Left renal cortex interstitium (tissue), 4 donors: ENCODE results near the gene AMER1. TPM values are rescaled to one million over a fixed set of nuclear protein-coding genes. Genes with fewer than 3 reads are reported as not detected.
"Not testable (repeated sequence)": the region's sequence is repeated elsewhere in the genome, so short reads cannot be mapped to it uniquely, and the experiment has no call there.

Experiments used
- DNase-seq, 4 donors: peaks; one replicate each; pipeline ENCODE4 v3.0.0-alpha.2; 2013; ENCODE audit warnings: low read depth in 4 of 4, low spot score in 2 of 4, missing footprints in 1 of 4
- polyA plus RNA-seq, 4 donors: library from polyadenylated mRNA; unstranded; fragments of 120-200 nt; gene quantifications; one replicate each; pipeline ENCODE4 v1.2.1, GENCODE V29; 2013; ENCODE audit not compliant: insufficient read length in 4 of 4

Gene AMER1
- 1 to 10 TPM; 7.3 to 9.6 (median 7.7) TPM for polyA plus RNA-seq

DNA sequence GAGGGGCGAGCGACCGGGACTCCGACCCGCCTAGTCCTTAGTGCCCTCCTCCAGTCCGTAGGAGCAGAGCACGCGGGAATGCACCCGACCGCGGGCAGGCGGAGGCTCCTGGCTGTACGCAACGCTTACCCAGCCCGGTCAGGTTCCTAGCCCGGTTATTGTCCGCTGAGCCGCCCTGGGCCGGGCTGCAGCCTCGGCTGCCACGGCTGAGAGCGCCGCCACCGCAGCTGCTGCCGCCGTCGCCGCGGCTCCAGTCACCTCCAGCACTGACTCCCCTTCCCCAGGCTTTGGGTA is at the start of gene AMER1:
AMER1 (minus strand) TSS at position 268 of the 294 bp plus-strand sequence. CDS start 12,422 bp downstream, outside the sequence.
- DNase-seq, result no peak

DNA sequence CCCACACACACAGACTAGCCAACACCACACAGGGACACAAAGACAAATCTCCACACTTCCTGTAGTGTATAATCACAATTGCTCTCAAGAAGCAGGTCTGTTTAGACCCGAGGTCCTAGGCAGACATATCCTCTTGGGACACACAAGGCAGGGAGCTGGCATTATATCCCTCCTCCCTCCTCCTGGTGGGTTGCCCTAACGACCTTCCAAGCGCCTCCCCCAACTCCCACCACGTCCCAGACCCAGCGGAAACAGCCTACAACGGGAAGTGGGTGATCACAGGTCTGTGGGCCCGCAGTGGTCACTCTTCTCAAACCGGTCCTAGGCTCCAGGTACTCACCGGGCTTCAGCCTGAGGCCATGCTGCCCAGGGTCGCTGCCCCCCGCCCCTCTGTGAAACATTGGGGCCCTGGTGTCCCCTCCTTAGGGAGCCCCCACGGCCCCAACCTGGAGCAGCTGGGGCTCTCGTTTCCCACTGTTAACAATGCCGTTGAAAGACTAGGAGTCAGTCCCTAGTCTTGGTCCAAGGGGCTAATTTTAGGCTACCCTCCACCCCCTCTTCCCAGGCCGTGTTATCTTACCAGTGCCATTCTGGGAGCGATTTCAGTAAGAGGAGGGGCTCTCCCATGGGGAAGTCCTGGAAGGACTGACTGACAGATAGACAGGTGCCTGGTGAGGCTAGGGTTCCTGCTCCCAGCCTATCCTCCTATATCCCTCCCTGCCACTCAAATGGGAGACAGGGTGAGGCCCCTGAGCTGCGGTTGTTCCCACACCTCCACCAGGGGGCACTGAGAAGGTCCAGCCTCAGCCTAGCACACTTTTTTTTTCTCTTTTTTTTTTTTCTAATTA is 24.8 kb upstream of the AMER1 start, which contains the start of gene ASB12:
ASB12 (minus strand) TSS at position 485 of the 848 bp plus-strand sequence. CDS start 4,957 bp downstream, outside the sequence.
- DNase-seq, result no peak

DNA sequence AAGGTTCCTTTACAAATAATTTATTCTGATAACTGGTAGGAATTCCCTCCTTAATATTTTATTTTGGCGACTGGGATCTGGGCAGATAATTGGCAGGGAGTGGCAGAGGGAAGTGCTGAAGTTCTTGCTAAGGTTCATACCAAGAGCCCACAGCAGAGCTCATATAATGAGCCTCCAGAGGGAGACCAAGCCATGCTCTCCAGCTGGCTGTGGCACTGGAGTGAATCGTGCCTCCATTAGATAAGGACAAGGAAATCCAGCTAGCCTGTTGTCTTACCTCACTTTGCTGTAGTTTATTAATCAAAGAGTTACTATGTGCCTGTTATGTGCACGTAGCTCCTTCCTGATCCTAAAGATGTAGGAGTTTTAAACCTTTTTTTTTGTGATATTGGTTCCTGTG is 23.6 kb upstream of the AMER1 start:
- DNase-seq, result no peak

GRCh38 chrX:64218023-64218422 is 12.5 kb upstream of the AMER1 start:
- no peak for DNase-seq

- not testable (repeated sequence) for DNase-seq
Measured at GRCh38 chrX:64213989-64214388, 8.5 kb upstream of the AMER1 start.

DNA sequence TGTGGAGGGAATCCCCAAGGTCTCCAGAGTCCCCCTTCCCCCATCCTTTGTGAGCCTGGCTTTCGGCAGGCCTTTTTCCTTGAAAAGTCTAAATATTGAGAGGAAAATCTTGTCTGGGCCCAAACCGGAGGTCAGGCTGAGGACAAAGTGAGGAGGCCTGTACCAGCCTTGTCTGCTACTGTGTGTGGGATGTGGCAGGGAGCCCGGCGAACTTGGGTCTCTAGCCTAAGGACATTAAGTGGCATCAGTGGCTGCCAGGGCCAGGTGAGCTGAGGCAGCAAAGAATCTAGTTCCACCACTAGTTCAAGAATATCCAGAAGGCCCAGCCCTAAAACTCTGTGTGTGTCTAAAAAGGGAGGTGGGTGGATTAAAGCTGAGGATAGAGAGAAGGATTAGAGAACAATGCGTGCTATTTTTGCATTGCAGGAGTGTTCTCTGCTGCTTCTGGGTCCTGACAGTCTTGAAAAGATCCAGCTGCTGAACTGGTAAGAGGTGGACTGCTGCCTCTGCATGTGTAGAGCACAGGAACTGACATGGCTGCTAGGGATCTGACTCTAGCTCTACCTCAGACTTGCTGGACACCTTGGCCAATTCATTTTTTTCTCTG is 1.2 kb upstream of the AMER1 start:
- DNase-seq, result peak in 1 of 4 donors; percentile 13

- DNase-seq, result peak; percentile 79 to 88 (median 80)
Measured at GRCh38 chrX:64205735-64206501, 410 bp upstream of the AMER1 start.

- DNase-seq, result peak in 1 of 4 donors; percentile 18
Measured at GRCh38 chrX:64204701-64205440, 637 bp downstream of the AMER1 start.

GRCh38 chrX:64204252-64204651 is 1.3 kb downstream of the AMER1 start:
- DNase-seq, result no peak

DNA sequence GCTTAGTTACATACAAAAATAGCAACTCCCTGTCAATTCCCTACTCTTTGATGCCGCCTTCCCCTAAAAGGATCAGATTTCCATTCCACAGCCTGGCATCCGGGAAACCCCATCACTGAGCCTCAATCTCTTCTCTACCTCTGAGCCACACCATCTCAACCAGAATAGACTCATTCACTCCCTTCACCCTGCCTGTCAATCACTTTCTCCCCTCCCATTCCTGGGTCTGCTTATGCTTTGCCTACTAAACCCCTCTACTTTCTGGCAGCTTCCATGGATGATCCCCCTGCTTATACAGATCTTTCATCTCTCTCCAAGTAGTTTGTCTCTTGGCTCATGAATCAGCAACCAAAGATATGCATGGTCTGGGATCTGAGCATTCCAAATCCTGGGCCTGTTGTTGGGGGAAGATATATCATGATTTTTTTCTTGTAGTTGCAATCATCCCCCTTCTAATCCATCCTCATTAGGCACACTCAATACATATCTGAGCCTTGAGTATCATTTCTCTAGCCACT is 2.6 kb downstream of the AMER1 start:
- DNase-seq, result no peak

- no peak for DNase-seq
Measured at GRCh38 chrX:64198036-64198435, 7.5 kb downstream of the AMER1 start.

DNA sequence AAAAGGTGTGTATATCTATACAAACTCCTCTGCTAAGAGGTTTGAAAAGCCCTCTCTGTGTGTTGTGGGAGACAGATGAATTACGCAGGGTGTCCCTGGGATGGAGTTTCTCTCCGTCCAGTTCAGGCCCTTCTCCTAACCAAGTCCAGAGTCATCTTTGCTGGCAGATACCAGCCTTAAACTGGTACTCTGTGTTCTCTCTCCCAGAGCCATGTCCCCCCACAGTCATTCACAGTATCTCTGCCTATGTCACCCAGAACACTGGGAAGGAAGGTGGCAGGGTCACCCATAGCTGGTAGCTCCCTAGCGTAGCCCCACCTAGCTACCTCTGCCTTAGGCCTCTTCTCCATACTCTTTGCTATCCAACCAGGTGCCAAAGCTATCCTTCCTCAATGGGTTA is 8.9 kb downstream of the AMER1 start:
- no peak for DNase-seq

DNA sequence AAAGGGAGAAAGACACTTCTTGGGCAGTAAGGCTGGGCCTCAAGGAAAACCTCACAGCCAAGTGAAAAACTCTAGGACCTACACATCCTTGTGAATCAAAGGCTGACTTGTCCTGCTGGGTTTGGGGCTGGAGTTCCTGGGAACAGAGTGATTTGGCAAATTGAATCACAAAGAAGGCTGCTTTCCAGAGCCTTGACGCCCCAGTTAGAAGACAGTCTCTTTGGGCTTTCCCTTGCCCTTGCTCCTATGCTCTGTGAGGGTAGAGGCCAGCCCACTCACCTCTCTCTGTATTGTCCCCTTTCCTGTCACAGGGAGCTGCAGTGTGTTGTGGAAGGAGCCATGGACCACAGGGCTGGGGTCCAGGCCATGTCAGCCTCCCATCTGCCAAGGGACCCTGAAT is 9.6 kb downstream of the AMER1 start:
- no peak for DNase-seq

DNA sequence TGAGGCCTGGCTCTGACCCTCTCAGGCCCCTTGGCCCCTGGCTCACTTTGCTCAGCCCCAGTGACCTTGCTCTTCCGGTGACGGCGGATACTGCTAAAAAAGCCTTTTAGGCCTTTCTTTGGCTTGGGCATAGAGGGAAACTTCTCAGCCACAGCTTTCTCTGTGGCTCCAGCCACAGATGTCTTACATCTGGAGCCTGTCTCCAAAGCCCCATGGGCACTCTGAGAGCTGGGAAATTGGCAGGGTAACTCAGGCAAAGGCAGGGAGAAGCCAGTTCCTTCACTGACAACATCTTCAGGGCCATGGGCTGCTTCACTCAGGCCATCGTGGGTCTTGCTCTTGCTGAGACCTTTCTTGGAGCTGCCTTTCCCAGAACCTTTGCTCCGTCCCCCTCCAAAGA is 12.8 kb downstream of the AMER1 start:
- DNase-seq, result no peak

DNA sequence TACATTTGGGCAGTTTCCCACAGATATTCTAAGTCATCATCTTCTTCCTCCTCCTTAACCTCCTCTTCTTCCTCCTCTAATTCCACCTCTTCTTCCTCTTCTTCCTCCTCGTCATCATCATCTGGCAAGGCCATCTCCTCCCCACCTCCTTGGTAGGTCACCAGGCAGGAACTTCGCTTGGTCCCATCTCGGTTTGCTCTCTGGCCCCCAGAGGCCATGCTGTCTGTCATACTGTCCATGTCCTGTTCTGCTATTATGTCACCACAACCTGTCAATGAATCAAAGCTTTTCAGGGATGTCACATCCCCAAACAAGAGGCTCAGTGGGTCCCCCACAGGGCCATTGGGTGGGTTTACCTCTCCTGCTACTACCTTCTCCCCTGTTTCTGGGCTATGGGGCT is 13.5 kb downstream of the AMER1 start:
- no peak for DNase-seq

DNA sequence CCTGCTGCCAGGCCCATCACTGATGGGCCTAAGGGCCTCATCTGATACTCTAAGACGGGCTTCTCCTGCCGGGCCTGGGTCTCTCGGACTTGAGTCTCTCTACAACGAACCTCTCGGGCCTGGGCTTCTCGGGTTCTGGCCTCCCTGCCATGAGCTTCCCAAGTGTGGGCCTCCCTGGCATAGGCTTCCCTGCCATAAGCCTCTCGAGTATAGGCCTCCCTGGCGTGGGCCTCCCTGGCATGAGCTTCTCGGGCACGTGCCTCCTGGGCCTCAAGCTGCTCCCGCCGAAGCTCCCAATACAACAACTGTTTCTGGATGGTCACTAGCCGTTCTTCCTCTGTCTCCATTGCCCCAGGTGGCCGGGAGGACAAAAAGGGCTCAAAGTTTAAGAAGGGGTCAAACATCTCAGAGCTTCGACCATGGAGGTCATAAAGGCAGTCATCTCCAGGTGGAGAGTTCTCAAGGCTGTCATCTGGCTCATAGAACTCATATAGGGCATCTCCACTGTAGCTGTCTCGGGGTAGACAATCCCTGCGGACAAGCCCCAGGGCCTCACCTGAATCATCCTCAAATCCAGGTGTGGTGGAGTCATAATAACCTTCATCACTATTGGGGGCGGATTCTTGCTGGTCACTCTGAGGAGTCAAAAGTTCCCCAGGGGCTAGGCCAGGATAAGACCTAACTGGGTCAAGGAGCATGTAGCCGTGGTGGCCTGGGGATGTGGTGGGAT is 14.1 kb downstream of the AMER1 start:
- no peak for DNase-seq

DNA sequence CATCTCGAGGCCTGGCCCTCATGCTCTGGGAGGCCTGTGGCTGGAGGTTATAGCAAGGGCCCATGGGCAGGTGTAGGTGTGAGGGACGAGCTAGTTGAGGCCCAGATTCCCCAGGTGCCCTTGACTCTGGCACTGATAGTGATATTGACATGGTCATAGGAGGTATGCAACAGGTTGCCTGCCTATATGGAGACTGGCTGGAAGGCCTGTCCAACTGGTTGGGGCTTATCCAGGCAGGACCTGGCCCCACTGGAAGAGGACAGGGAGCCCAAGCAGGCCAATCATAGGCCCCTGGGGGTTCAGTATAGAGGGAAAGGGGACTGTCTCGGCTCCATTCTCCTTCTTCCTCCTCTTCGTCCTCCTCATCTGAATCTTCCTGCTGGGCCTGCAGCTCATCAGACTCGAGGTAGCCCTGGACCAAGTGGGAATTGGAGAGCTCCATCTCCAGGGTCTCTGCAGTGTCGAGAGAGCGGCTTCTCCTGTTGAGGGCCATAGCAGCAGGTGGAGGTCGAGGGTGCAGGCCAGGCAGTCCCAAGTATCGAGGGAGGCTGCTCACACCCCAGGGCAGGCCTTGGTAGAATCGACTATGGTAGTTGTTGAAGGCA is 15.3 kb downstream of the AMER1 start:
- no peak for DNase-seq

DNA sequence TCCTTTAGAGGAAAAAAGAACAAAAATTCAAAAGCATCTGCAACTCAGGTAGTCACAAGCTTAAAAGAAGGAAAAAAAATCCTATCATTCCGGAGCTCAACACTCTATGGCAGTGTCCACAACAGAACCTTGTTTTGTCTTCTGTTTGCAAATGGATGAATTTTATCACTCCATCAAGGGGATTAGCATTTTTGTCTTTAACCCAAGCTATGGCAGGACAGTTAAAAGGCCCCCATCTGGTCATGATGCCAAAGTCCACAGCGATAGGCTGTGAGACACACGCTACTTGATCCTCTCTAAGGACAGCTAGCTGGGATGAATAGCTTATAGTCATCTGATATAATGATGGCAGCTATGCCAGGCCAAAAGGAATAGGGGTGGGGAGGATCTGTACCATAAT is 16.6 kb downstream of the AMER1 start:
- DNase-seq, result no peak

DNA sequence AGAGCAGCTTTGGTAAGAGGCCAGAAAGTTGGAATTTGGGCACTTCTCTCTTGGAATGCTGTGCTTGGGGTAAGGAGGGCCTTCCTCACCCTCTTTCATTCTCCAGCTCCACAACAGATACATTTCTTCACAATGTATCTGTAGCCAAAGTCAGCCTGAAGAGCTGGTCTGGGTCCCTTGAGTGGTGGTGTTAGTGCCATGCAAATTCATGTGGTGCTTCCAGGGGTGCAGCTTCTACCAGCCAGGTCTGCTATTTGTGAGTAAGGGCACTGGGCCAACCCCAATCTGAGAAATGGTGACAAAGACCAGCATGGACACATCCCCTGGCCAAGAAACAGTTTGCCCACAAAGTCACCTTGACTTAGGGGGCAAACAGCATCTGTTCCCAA is 17.8 kb downstream of the AMER1 start:
- no peak for DNase-seq
